RPMI7951 (cell line): ENCODE measurements around the gene PIGQ. TPM values are rescaled to one million over a fixed set of nuclear protein-coding genes. Genes with fewer than 3 reads are reported as not detected.

Source experiments
- DNase-seq: peaks from one replicate; pipeline ENCODE4 v3.0.0-alpha.2; 2012; ENCODE audit warnings: low read depth
- total RNA-seq: library from RNA; depleted of rRNA; stranded (reverse); fragments of >200 nt; shearing (Covaris generic); gene quantifications from 2 replicates; pipeline ENCODE4 v1.2.3, GENCODE V29; 2014; rRNA removed

PIGQ gene
- total RNA-seq, 1 experiment from 2014 or later = 16.2 TPM

DNA sequence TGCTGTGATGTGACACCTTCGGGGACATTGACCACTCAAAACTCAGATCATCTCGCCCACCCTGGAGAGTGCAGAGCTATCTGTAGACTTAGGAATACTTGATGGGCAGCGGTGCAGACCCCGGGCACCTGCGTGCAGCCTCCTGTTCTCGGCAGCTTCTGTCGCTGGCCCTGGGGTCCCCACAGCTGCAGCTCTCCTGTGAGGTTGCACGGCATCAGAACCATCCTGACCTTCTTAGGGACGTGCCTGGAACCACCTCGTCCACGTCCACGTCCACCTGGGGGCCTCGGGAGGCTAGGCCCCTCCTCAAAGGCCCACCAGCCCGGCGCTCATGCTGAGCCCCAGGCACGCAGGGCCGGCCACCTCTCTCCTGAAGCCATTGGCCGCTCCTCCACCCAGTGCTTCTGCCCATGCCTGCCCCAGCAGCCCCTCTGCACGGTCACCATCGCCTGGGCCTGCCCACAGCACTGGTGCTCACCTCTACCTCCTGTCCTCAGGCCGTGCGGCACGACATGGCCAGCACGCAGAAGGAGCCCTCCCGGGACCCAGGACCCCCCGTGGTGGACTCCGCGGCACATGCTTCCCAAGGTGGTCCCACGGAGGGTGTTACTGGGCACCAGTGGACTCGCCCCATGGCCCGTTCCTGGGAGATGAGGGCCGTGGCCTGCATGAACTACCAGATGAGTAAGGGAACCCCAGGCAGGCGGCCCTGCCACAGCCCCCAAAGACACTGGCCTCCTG lies 58.7 kb downstream of the PIGQ start:
- DNase-seq = no peak

DNA sequence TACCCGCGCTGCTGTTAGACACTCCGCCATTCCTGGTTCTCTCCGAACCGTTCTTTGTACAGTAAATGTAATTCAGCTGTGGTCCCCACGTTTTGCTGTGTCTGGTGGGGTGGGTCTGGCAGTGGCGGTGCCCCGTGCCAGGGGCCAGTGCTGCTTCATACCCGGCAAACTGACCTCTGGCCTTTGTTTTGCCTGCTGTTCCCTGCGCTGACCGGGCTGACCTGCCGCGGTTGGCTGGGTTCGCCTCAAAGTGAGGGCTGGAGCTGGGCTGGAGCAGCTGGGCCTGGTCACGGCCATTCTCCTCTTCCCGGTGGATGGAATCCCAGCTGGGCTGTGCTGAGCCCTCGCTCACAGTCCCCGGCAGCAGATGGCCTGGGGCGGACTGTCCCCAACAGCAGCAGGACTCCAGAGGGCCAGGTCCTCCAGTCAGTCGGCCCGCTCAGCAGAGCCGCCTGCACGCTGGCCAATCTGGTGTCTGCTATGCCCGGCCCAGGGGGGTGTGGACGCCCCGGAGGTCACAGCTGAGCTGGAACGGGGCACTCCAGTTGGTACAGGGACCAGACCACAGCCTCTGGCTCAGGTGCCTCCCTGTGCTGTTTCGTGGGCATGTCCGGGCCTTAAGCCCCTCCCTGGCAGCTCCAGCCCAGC lies 59.5 kb downstream of the PIGQ start:
- no peak for DNase-seq

DNA sequence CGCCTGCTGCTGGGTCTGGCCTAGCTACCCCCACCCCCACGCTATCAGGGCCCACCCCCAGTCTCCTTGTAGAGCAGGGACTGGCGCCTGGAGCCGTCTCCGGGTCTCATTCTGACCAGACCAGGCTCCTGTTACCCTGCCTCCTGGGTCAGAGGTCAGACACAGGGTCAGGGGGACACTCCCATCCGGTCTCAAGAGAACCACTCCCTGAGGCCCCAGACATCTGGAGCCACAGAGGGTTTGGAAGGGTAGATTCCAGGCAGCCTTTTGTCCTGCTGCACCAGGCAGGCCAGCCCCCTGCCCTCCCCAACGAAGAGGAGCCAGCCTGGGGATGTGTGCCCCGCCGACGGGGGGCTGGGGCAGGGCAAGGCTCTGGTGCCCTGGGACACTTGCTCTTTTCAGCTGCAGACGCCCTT lies 60.1 kb downstream of the PIGQ start:
- DNase-seq = no peak

DNA sequence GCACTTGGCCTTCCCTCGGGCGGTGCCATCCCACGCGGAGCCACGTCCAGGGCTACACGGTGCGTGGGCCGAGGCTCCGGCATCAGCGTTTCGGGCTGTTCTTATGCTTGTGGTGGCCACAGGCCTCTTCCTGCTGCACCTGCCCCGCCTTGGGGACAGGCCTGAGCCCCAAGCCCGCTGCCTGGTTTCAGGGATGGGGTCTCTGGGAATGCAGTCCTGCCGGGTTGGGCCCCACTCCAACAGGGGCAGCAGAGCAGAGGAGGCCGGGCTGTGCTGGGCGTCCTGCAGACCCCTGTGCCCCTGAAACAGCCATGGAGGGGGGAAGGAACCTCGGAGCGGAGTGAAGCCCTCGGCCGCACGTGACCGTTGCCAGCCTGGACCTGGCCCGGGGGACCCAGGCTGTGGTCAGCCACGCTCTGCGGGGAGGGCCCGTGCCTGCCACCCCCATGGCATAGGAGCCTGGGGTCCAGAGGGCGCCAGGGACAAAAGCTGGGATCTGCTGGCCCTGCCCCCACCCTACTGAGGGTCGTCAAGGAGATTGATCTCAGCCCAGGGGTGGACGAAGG lies 60.6 kb downstream of the PIGQ start:
- no peak for DNase-seq

DNA sequence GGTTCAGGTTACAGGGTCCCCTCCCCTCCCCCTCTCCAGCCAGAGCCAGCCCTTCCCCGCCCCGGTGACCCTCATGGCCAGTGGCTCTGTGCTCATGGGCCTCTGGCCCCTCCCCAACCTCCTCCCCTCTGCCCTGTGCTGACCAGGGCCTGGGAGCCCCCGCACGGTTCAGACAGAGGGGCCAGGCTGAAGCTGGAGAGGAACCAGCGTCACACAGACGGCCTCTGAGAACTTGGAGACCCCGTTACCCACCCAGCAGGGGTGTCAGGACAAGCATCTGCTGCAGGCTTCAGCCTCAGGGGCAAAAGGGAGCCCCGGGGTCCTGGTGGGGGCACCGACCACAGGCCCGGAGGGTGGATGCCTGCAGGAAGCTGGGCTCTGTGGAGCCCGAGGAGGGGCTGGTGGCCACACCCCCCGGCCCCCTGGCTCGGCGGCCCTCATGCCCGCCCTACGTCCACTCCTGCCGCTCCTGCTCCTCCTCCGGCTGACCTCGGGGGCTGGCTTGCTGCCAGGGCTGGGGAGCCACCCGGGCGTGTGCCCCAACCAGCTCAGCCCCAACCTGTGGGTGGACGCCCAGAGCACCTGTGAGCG lies 61.1 kb downstream of the PIGQ start, which contains the start of gene WFIKKN1:
Gene WFIKKN1, plus strand, starts transcription at position 171 of the 591 bp plus-strand sequence. Its CDS starts 269 bp downstream, at position 440.
- DNase-seq = no peak

DNA sequence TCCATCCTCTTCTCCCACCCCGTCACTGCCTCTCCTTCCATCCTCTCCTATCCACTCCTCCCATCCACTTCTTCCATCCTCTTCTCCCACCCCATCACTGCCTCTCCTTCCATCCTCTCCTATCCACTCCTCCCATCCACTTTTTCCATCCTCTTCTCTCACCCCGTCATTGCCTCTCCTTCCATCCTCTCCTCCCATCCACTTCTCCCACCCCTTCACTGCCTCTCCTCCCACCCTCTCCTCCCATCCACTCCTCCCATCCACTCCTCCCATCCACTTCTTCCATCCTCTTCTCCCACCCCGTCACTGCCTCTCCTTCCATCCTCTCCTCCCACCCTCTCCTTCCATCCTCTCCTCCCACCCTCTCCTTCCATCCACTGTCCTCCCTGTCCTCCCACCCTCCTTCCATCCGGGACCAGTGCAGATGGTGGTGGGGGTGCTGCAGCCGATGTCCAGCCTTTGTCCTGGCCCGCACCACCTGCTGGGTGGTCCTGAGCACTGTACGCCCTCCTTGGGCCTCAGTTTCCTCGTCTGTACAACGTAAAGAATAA lies 62.1 kb downstream of the PIGQ start:
- DNase-seq = no peak

DNA sequence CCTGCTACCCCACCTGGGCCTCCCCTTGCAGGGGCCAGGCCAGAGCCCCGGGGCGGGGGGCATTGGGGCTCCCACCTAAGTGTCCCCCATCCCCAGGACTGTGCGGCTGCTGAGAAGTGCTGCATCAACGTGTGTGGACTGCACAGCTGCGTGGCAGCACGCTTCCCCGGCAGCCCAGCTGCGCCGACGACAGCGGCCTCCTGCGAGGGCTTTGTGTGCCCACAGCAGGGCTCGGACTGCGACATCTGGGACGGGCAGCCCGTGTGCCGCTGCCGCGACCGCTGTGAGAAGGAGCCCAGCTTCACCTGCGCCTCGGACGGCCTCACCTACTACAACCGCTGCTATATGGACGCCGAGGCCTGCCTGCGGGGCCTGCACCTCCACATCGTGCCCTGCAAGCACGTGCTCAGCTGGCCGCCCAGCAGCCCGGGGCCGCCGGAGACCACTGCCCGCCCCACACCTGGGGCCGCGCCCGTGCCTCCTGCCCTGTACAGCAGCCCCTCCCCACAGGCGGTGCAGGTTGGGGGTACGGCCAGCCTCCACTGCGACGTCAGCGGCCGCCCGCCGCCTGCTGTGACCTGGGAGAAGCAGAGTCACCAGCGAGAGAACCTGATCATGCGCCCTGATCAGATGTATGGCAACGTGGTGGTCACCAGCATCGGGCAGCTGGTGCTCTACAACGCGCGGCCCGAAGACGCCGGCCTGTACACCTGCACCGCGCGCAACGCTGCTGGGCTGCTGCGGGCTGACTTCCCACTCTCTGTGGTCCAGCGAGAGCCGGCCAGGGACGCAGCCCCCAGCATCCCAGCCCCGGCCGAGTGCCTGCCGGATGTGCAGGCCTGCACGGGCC lies 62.9 kb downstream of the PIGQ start:
- DNase-seq = no peak

DNA sequence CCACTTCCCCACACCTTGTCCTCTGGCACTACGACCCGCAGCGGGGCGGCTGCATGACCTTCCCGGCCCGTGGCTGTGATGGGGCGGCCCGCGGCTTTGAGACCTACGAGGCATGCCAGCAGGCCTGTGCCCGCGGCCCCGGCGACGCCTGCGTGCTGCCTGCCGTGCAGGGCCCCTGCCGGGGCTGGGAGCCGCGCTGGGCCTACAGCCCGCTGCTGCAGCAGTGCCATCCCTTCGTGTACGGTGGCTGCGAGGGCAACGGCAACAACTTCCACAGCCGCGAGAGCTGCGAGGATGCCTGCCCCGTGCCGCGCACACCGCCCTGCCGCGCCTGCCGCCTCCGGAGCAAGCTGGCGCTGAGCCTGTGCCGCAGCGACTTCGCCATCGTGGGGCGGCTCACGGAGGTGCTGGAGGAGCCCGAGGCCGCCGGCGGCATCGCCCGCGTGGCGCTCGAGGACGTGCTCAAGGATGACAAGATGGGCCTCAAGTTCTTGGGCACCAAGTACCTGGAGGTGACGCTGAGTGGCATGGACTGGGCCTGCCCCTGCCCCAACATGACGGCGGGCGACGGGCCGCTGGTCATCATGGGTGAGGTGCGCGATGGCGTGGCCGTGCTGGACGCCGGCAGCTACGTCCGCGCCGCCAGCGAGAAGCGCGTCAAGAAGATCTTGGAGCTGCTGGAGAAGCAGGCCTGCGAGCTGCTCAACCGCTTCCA lies 63.7 kb downstream of the PIGQ start:
- no peak for DNase-seq

Other genes starting within 250 kb of the PIGQ start
- gene AXIN1, start 217.2 kb upstream of the PIGQ start, total RNA-seq = 5.8 and 8.3 TPM in 2 replicates
- 119 and 138 TPM in 2 replicates for gene MRPL28, start 199.4 kb upstream of the PIGQ start, total RNA-seq
- 20.2 and 25.8 TPM in 2 replicates for gene PGAP6, start 188.0 kb upstream of the PIGQ start, total RNA-seq
- gene NME4, start 172.8 kb upstream of the PIGQ start, total RNA-seq = 72.3 and 76.0 TPM in 2 replicates
- 8.9 and 10.1 TPM in 2 replicates for gene DECR2, start 168.1 kb upstream of the PIGQ start, total RNA-seq
- 6.5 and 10.1 TPM in 2 replicates for gene RAB11FIP3, start 144.3 kb upstream of the PIGQ start, total RNA-seq
- 7.1 and 14.9 TPM in 2 replicates for gene CAPN15, start 42.3 kb upstream of the PIGQ start, total RNA-seq
- gene PRR35, start 9.6 kb upstream of the PIGQ start, total RNA-seq = not detected in 2 replicates
- 0.24 and 0.29 TPM in 2 replicates for gene NHLRC4, start 3.0 kb upstream of the PIGQ start, total RNA-seq
- gene RAB40C, start 20.1 kb downstream of the PIGQ start, total RNA-seq = 5.5 and 7.1 TPM in 2 replicates
- gene WFIKKN1, start 61.0 kb downstream of the PIGQ start, total RNA-seq = 0.10 TPM in 1 of 2 replicates, not detected in the other
- gene METTL26, start 66.3 kb downstream of the PIGQ start, total RNA-seq = 117 and 142 TPM in 2 replicates
- 18.6 and 21.3 TPM in 2 replicates for gene MCRIP2, start 71.9 kb downstream of the PIGQ start, total RNA-seq
- 5.6 and 7.3 TPM in 2 replicates for gene WDR90, start 79.4 kb downstream of the PIGQ start, total RNA-seq
- 23.7 and 24.2 TPM in 2 replicates for gene RHOT2, start 98.2 kb downstream of the PIGQ start, total RNA-seq
- 0.72 TPM in 1 of 2 replicates, not detected in the other for gene RHBDL1, start 105.7 kb downstream of the PIGQ start, total RNA-seq
- gene STUB1, start 110.4 kb downstream of the PIGQ start, total RNA-seq = 136 and 183 TPM in 2 replicates
- 38.4 and 47.1 TPM in 2 replicates for gene JMJD8, start 114.4 kb downstream of the PIGQ start, total RNA-seq
- gene WDR24, start 120.4 kb downstream of the PIGQ start, total RNA-seq = 2.0 and 2.6 TPM in 2 replicates
- 0.24 TPM in 1 of 2 replicates, not detected in the other for gene FBXL16, start 135.8 kb downstream of the PIGQ start, total RNA-seq
- gene METRN, start 145.2 kb downstream of the PIGQ start, total RNA-seq = 39.2 and 57.1 TPM in 2 replicates
- gene ANTKMT, start 151.2 kb downstream of the PIGQ start, total RNA-seq = 18.0 and 26.3 TPM in 2 replicates
- under 0.01 and 0.12 TPM in 2 replicates for gene CCDC78, start 156.5 kb downstream of the PIGQ start, total RNA-seq
- 3.3 and 4.0 TPM in 2 replicates for gene HAGHL, start 157.1 kb downstream of the PIGQ start, total RNA-seq
- 15.3 and 21.7 TPM in 2 replicates for gene CIAO3, start 171.0 kb downstream of the PIGQ start, total RNA-seq
- gene MSLN, start 190.8 kb downstream of the PIGQ start, total RNA-seq = 0.10 TPM in 1 of 2 replicates, not detected in the other
- 12.6 and 21.0 TPM in 2 replicates for gene RPUSD1, start 218.4 kb downstream of the PIGQ start, total RNA-seq
- 11.7 and 17.5 TPM in 2 replicates for gene CHTF18, start 218.7 kb downstream of the PIGQ start, total RNA-seq
- not detected in 2 replicates for gene GNG13, start 230.8 kb downstream of the PIGQ start, total RNA-seq